T-helper 2 cell treated with Interferon-gamma antibody and Interleukin-4, amounts not matched to agents 5 μg/mL and 100 μg/mL, for 36 hours (primary cell): ENCODE results near the gene SORCS3.

ENCODE experiments used
- DNase-seq: peaks from one replicate; pipeline ENCODE4 v3.0.0; 2021; ENCODE audit warnings: low spot score
- H3K27ac Mint-ChIP-seq: one replicate; pipeline ENCODE4 v1.8.0; 2021; ENCODE audit warnings: mild to moderate bottlenecking, mixed read lengths
- H3K27me3 Mint-ChIP-seq: one replicate; pipeline ENCODE4 v1.8.0; 2021; ENCODE audit warnings: low read depth, mixed read lengths
- H3K36me3 Mint-ChIP-seq: one replicate; pipeline ENCODE4 v1.8.0; 2021; ENCODE audit warnings: low read depth, mixed read lengths
- H3K4me1 Mint-ChIP-seq: one replicate; pipeline ENCODE4 v1.8.0; 2021; ENCODE audit warnings: low read depth, mixed read lengths
- H3K4me3 Mint-ChIP-seq: one replicate; pipeline ENCODE4 v1.8.0; 2022; ENCODE audit warnings: mild to moderate bottlenecking, moderate library complexity, mixed read lengths
- H3K9me3 Mint-ChIP-seq: one replicate; pipeline ENCODE4 v1.8.0; 2021; ENCODE audit warnings: mixed read lengths

Gene SORCS3

GRCh38 chr10:104924101-104924795 is 283.2 kb downstream of the SORCS3 start:
- no peak for DNase-seq
- Mint-ChIP-seq H3K27ac (no peak overlapping the region), H3K4me3 (no peak overlapping the region), H3K36me3 (no peaks in the 10 kb centered on the region), H3K4me1 (no peaks in the 10 kb centered on the region), H3K9me3 (no peaks in the 10 kb centered on the region), H3K27me3 (no peaks in the 10 kb centered on the region)

- Mint-ChIP-seq H3K9me3 (no peaks in the 10 kb centered on the region), H3K4me3 (no peak overlapping the region), H3K36me3 (no peaks in the 10 kb centered on the region), H3K27ac (no peak overlapping the region), H3K4me1 (no peaks in the 10 kb centered on the region), H3K27me3 (no peaks in the 10 kb centered on the region)
- no peak for DNase-seq
Measured at GRCh38 chr10:104925232-104925851, 284.3 kb downstream of the SORCS3 start.

DNA sequence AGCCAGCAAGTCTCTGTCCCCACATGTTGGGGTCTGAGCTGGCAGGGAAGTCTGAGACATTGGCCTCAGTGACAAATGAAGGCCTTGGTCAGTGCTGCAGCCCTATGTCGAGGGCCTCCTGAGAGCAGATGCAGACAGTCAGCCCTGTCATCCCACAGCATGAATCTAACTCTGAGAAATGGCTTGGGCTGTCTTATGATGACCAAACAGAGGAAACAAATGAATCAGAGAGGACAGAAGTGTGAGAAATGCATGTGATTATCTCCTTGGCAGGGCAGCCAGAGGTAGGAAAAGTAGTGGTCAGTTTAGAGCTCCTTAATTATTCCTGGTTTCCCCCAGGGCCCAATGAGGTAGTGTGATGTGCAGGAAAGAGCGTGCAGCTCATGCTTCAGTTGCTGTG is 287.6 kb downstream of the SORCS3 start:
- Mint-ChIP-seq H3K27me3 (no peaks in the 10 kb centered on the region), H3K4me3 (no peak overlapping the region), H3K4me1 (no peaks in the 10 kb centered on the region), H3K27ac (no peak overlapping the region), H3K36me3 (no peaks in the 10 kb centered on the region), H3K9me3 (no peaks in the 10 kb centered on the region)
- no peak for DNase-seq

DNA sequence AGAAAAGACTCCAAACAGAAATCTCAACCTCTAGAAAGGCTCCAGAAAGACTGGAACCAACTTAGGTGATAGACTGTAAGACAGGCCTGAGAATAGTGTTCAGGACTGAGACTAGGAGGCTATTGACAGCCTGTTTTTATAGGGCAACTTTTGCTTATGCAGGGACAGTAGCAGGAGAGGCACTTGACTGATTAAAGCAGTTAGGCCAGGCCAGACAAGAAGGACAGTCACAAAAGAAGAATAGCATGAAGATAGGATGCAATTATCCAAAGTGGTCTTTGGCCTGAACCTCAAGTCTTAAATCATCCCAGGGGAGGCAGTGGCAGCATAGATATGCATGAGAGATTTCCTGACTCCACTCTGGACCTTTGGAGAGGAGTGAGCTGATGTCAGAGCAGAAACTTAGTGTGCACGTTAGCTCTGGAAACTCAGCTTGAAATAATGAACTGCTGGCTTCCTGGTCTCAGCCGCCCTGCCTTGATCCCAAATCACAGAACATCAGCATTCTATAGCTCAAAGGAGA is 290.6 kb downstream of the SORCS3 start:
- no peak for DNase-seq
- Mint-ChIP-seq H3K27me3 (no peaks in the 10 kb centered on the region), H3K27ac (no peak overlapping the region), H3K9me3 (no peaks in the 10 kb centered on the region), H3K4me3 (no peak overlapping the region), H3K36me3 (no peaks in the 10 kb centered on the region), H3K4me1 (peaks cover 2% of the 10 kb centered on the region)

- peaks cover 2% of the 10 kb centered on the region for H3K4me1 Mint-ChIP-seq
- DNase-seq: no peak
- H3K4me3 Mint-ChIP-seq: no peak overlapping the region
- H3K9me3 Mint-ChIP-seq: no peaks in the 10 kb centered on the region
- H3K27ac Mint-ChIP-seq: no peak overlapping the region
- H3K27me3 Mint-ChIP-seq: no peaks in the 10 kb centered on the region
- H3K36me3 Mint-ChIP-seq: no peaks in the 10 kb centered on the region
Measured at GRCh38 chr10:104935656-104936055, 294.6 kb downstream of the SORCS3 start.

DNA sequence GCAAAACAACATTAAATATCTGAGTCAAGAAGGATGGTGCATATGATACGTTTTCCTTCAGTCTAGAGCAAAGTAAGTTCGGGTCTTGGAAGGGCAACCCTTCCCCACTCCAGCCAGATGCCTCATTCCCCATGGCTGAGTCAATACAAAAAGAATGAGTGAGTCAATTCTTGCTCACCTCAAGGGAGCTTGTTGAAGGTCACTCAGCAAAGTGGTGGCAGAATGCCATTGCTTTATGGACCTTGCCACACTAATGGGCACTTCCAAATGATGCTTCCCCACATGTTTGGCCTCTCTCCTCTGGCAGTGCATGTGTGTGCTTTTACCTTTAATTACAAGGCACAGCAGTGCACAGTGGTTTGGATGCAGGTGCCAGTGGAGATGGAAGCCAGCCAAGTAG is 296.5 kb downstream of the SORCS3 start:
- H3K36me3 Mint-ChIP-seq: no peaks in the 10 kb centered on the region
- H3K4me1 Mint-ChIP-seq: peaks cover 2% of the 10 kb centered on the region

GRCh38 chr10:104938031-104938430 is 296.9 kb downstream of the SORCS3 start:
- Mint-ChIP-seq H3K4me1 (peaks cover 2% of the 10 kb centered on the region), H3K9me3 (no peaks in the 10 kb centered on the region), H3K27me3 (no peaks in the 10 kb centered on the region), H3K27ac (no peak overlapping the region), H3K36me3 (no peaks in the 10 kb centered on the region), H3K4me3 (no peak overlapping the region)
- DNase-seq: no peak

More for the DNA sequence above, 296.5 kb downstream of the SORCS3 start:
- no peaks in the 10 kb centered on the region for H3K27me3 Mint-ChIP-seq
- H3K9me3 Mint-ChIP-seq: no peaks in the 10 kb centered on the region
- H3K27ac Mint-ChIP-seq: no peak overlapping the region
- no peak for DNase-seq
- no peak overlapping the region for H3K4me3 Mint-ChIP-seq

DNA sequence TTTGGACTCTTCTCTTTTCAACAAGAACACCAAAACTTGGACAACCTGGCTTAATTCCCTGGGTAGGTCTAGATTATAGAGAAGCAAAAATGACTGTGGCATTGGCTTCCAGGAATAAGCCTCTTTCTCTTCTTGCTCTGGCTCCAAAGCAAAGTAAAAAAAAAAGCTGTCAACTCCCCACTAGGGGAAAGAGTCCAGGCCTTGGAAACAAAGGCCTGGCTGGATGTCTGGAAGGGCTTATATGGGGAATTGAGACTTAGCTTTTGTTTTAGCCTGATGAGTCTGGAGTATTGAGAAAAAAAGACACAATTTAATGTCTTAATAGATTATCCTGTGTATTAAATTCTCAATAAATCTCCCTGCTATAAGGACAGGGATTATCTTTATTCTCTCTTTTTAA is 300.6 kb downstream of the SORCS3 start:
- Mint-ChIP-seq H3K4me3 (no peak overlapping the region), H3K36me3 (no peaks in the 10 kb centered on the region), H3K27ac (no peak overlapping the region), H3K9me3 (no peaks in the 10 kb centered on the region), H3K4me1 (no peaks in the 10 kb centered on the region), H3K27me3 (no peaks in the 10 kb centered on the region)
- no peak for DNase-seq

DNA sequence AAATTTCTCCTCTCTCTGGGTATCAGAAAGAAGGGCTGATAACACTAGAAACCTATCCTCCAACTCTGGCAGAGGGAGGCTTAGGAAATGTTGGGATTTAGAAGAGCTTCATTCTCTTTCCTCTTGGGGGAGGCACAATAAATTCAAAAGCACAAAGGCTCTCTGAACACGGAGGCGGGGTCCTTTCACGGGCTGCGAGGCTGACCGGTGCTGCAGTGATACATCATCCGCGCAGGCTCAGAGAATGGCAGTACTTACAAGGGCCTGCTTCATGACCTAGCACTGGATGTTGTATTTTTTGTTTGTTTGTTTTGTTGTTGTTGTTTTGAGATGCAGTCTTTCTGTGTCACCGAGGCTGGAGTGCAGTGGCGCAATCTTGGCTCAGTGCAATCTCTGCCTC is 306.2 kb downstream of the SORCS3 start:
- H3K9me3 Mint-ChIP-seq: no peaks in the 10 kb centered on the region
- no peak for DNase-seq
- H3K4me3 Mint-ChIP-seq: no peak overlapping the region
- H3K27ac Mint-ChIP-seq: no peak overlapping the region
- H3K4me1 Mint-ChIP-seq: no peaks in the 10 kb centered on the region
- H3K27me3 Mint-ChIP-seq: no peaks in the 10 kb centered on the region
- H3K36me3 Mint-ChIP-seq: no peaks in the 10 kb centered on the region

GRCh38 chr10:104957178-104957841 is 316.2 kb downstream of the SORCS3 start:
- no peak overlapping the region for H3K27ac Mint-ChIP-seq
- DNase-seq: no peak
- no peak overlapping the region for H3K4me3 Mint-ChIP-seq
- H3K4me1 Mint-ChIP-seq: no peaks in the 10 kb centered on the region
- H3K27me3 Mint-ChIP-seq: no peaks in the 10 kb centered on the region
- no peaks in the 10 kb centered on the region for H3K9me3 Mint-ChIP-seq
- no peaks in the 10 kb centered on the region for H3K36me3 Mint-ChIP-seq

- no peaks in the 10 kb centered on the region for H3K36me3 Mint-ChIP-seq
- H3K4me3 Mint-ChIP-seq: no peak overlapping the region
- H3K27ac Mint-ChIP-seq: no peak overlapping the region
- no peaks in the 10 kb centered on the region for H3K9me3 Mint-ChIP-seq
- no peak for DNase-seq
- no peaks in the 10 kb centered on the region for H3K4me1 Mint-ChIP-seq
- H3K27me3 Mint-ChIP-seq: no peaks in the 10 kb centered on the region
Measured at GRCh38 chr10:104966563-104967297, 325.6 kb downstream of the SORCS3 start.

DNA sequence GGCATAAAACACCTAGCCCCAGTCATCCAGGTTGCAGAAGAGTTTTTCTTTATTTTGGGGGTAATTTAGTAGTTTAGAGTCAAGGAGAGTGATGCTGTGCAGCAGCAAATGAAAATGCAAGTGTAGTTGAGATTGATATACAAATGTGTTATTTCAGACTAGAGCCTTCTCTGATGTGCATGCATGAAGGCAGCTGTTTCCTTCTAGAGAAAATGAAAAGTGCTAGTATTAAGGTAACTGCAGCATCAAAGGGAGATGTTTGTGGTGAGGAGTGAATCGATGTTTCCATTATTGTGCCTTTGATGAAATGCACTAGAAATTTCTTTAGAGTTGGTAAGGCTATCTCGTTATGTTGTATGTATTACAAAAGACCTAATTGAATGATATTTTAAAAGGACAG is 339.3 kb downstream of the SORCS3 start:
- Mint-ChIP-seq H3K27me3 (no peaks in the 10 kb centered on the region), H3K36me3 (no peaks in the 10 kb centered on the region), H3K27ac (no peak overlapping the region), H3K9me3 (no peaks in the 10 kb centered on the region), H3K4me1 (no peaks in the 10 kb centered on the region), H3K4me3 (no peak overlapping the region)
- DNase-seq: no peak

- Mint-ChIP-seq H3K27me3 (no peaks in the 10 kb centered on the region), H3K4me1 (no peaks in the 10 kb centered on the region), H3K27ac (no peak overlapping the region), H3K4me3 (no peak overlapping the region), H3K36me3 (no peaks in the 10 kb centered on the region), H3K9me3 (no peaks in the 10 kb centered on the region)
- no peak for DNase-seq
Measured at GRCh38 chr10:104981995-104982394, 340.9 kb downstream of the SORCS3 start.

DNA sequence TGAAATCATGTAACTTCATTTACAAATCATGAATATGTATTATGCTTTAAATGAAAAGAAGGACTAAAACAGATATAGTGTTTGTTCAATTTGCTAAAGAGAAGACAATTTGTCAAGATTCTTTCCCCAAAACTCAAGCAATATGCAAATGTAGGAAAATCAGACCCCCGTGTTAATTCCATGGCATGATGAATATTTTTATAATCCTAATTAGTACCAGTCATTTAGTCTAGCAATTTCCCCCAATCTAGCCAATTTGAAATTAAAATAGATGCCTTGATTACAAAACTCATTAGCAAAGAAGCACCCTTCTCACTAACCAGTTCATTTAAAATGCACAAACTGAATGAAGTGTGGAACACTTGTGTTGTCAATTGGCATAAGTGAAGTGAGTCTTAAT is 347.6 kb downstream of the SORCS3 start:
- no peaks in the 10 kb centered on the region for H3K27me3 Mint-ChIP-seq
- H3K36me3 Mint-ChIP-seq: no peaks in the 10 kb centered on the region
- DNase-seq: no peak
- H3K4me1 Mint-ChIP-seq: no peaks in the 10 kb centered on the region
- H3K9me3 Mint-ChIP-seq: no peaks in the 10 kb centered on the region
- no peak overlapping the region for H3K4me3 Mint-ChIP-seq
- no peak overlapping the region for H3K27ac Mint-ChIP-seq
